Uterus (tissue), 4 donors: ENCODE data around the gene KCNQ1. TPM values are rescaled to one million over a fixed set of nuclear protein-coding genes. Genes with fewer than 3 reads are reported as not detected.
"Not testable (repeated sequence)": the region's sequence is repeated elsewhere in the genome, so short reads cannot be mapped to it uniquely, and the experiment has no call there.

ENCODE experiments used
- DNase-seq, 2 donors: peaks; one replicate each; pipeline ENCODE4 v3.0.0-alpha.2; 2019 to 2020
- H3K27ac ChIP-seq, 2 donors: fragments of 200-600 bp; sonication (generic); 1 replicate in 1 of 2; 2 replicates in 1 of 2; pipeline ENCODE4 v1.5.1; 2016 to 2018
- H3K27me3 ChIP-seq, 2 donors: fragments of 200-600 bp; sonication (generic); one replicate each; pipeline ENCODE4 v1.5.1; 2018 to 2019; ENCODE audit warnings: control low read depth in 1 of 2
- H3K36me3 ChIP-seq, 2 donors: fragments of 200-600 bp; sonication (generic); one replicate each; pipeline ENCODE4 v1.5.1; 2019; ENCODE audit warnings: control low read depth in 1 of 2
- H3K4me1 ChIP-seq, 2 donors: fragments of 200-600 bp; sonication (generic); one replicate each; pipeline ENCODE4 v1.5.1; 2018 to 2019; ENCODE audit warnings: control low read depth in 1 of 2
- H3K4me3 ChIP-seq, 2 donors: fragments of 200-600 bp; sonication (generic); 1 replicate in 1 of 2; 2 replicates in 1 of 2; pipeline ENCODE4 v1.5.1; 2018 to 2019; ENCODE audit warnings: mild to moderate bottlenecking in 1 of 2
- H3K9me3 ChIP-seq, 2 donors: fragments of 200-600 bp; sonication (generic); one replicate each; pipeline ENCODE4 v1.5.1; 2019; ENCODE audit warnings: control low read depth in 1 of 2
- POLR2A ChIP-seq, 2 donors: fragments of 450-650 bp; IDR thresholded peaks; one replicate each; pipeline ENCODE4 v1.6.1; 2016; ENCODE audit warnings: antibody characterized with exemption in 2 of 2, mild to moderate bottlenecking in 1 of 2, moderate library complexity in 1 of 2
- intact Hi-C: fragments of 100-400 bp; cut with DNase I; formaldehyde crosslinking; loops from one replicate; pipeline ENCODE4 v1.15.1; 2023; ENCODE audit warnings: low total_unique reads
- total RNA-seq, 4 donors: library from RNA; depleted of rRNA in 3 of 4; stranded (reverse); fragments of >200 nt in 3 of 4; gene quantifications; one replicate each; pipeline versions ENCODE4 v1.1.0 to v1.2.4, GENCODE V29; 2014 to 2023
- TF ChIP-seq, protein P1 (sequence below), 4 experiments: fragments of 200-600 bp in 2 of 4; fragments of 450-650 bp in 2 of 4; sonication (generic) in 2 of 4; IDR thresholded peaks; one replicate each; pipeline ENCODE4 v1.5.1; 2016 to 2019; ENCODE audit warnings: antibody characterized with exemption in 4 of 4, mild to moderate bottlenecking in 2 of 4, moderate library complexity in 1 of 4
- donor health status: DM: yes; HTN: yes; CAD: no.

Gene KCNQ1
- total RNA-seq, 4 donors from 2014 or later, result 2.6 to 10.4 (median 5.4) TPM

DNA sequence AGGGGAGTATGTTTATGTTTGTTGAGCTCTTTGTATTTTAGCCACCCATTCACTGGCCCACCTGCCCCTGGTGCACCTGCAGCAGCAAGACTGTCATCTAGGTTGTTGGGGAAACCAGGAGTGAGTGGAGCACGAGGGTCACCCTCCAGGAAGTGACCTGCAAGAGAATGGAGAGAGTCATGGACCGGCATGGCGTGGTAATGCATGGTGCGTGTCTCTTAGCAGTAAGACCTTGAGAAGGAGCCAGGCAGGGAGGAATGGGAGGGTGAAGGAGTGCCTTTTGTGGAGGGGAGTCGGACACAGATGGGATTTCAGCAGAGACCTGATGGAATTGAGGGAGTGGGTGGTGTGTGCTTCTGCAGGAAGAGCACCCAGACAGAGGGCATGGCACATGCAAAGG is 37.9 kb downstream of the KCNQ1 start:
- Histone ChIP-seq H3K36me3 (no peaks in the 10 kb centered on the region), H3K27me3 (no peaks in the 10 kb centered on the region), H3K27ac (no peak overlapping the region), H3K4me1 (no peaks in the 10 kb centered on the region), H3K9me3 (no peaks in the 10 kb centered on the region), H3K4me3 (no peak overlapping the region)
- intact Hi-C loops, result no loop called here
- no peak for DNase-seq
- TF ChIP-seq POLR2A (IDR thresholded peaks at IDR 0.05), result no peak
- TF ChIP-seq, protein P1, sequence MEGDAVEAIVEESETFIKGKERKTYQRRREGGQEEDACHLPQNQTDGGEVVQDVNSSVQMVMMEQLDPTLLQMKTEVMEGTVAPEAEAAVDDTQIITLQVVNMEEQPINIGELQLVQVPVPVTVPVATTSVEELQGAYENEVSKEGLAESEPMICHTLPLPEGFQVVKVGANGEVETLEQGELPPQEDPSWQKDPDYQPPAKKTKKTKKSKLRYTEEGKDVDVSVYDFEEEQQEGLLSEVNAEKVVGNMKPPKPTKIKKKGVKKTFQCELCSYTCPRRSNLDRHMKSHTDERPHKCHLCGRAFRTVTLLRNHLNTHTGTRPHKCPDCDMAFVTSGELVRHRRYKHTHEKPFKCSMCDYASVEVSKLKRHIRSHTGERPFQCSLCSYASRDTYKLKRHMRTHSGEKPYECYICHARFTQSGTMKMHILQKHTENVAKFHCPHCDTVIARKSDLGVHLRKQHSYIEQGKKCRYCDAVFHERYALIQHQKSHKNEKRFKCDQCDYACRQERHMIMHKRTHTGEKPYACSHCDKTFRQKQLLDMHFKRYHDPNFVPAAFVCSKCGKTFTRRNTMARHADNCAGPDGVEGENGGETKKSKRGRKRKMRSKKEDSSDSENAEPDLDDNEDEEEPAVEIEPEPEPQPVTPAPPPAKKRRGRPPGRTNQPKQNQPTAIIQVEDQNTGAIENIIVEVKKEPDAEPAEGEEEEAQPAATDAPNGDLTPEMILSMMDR (IDR thresholded peaks at IDR 0.05), result no peak

DNA sequence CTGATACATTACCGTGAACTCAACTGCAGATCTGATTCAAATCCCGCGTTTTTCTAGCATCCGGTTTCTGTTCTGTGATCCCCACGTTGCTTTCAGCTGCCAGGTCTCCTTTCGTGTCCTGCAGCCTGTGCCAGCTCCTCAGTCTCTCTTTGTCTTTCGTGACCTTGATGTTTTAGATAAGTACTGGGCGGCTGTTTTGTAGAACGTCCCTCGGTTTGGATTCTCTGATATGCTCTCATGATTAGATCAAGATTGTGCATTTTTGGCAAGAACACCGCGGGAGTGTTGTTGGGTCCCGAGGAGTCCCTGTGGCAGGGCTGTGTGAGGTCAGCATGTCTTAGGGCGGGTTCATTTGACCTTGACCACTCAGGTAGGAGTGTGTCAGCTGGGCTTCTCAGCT is 38.6 kb downstream of the KCNQ1 start:
- Histone ChIP-seq H3K9me3 (no peaks in the 10 kb centered on the region), H3K4me1 (no peaks in the 10 kb centered on the region), H3K4me3 (no peak overlapping the region), H3K36me3 (no peaks in the 10 kb centered on the region), H3K27me3 (no peaks in the 10 kb centered on the region), H3K27ac (no peak overlapping the region)
- DNase-seq, result no peak
- intact Hi-C loops, result no loop called here
- no peak for TF ChIP-seq POLR2A (IDR thresholded peaks at IDR 0.05)
- TF ChIP-seq, protein P1 (IDR thresholded peaks at IDR 0.05), result no peak

DNA sequence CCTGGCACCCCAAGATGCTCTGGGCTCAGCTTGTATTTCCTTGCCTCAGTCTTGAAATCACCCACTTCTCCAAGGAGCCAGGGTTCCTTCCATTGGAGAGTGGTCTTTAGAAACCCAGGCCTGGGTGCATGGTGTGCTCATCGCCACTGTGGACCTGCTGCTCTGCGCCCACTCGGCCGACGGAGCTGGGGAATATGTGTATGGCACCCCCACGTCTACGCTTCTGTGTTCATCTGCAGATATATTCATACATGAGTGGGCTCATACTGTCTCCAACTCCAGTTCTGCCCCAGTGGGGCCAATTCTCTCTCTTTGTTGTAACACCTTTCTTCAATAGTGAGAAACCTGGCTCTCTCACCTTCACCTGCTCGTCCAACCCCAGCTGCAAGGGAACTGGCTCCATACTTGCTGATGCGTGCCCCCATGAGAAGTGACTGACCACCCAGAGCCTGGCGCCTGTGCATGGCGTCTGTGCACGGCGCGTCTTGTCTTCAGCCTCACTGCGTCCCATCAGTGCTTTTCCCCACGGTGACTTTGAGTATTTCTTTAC is 39.8 kb downstream of the KCNQ1 start:
- H3K4me3 ChIP-seq, result no peak overlapping the region
- intact Hi-C loops, result no loop called here
- no peak overlapping the region for H3K27ac ChIP-seq
- H3K9me3 ChIP-seq, result no peaks in the 10 kb centered on the region
- no peaks in the 10 kb centered on the region for H3K27me3 ChIP-seq
- TF ChIP-seq POLR2A (IDR thresholded peaks at IDR 0.05), result no peak
- TF ChIP-seq, protein P1 (IDR thresholded peaks at IDR 0.05), result no peak
- no peak for DNase-seq
- H3K4me1 ChIP-seq, result no peaks in the 10 kb centered on the region
- H3K36me3 ChIP-seq, result no peaks in the 10 kb centered on the region

DNA sequence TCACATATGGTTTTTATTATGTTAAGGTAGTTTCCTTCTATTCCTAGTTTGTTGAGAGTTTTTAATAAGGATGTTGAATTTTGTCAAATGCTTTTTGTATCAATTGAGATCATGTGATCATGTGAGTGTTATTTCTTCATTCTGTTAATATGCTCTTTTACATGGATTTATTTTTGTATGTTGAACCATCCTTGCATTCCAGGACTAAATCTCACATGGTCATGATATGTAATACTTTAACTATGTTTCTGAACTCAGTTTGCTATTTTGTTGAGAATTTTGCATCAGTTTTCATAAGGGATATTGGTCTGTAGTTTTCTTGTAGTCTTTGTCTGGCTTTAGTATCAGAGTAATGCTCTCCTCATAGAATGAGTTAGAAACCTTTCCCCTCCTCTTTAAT is 43.2 kb downstream of the KCNQ1 start:
- H3K4me1 ChIP-seq, result no peaks in the 10 kb centered on the region
- no peak overlapping the region for H3K4me3 ChIP-seq
- H3K36me3 ChIP-seq, result no peaks in the 10 kb centered on the region
- TF ChIP-seq, protein P1 (IDR thresholded peaks at IDR 0.05), result no peak
- no peak overlapping the region for H3K27ac ChIP-seq
- H3K27me3 ChIP-seq, result no peaks in the 10 kb centered on the region
- no peak for DNase-seq
- intact Hi-C loops, result no loop called here
- H3K9me3 ChIP-seq, result no peaks in the 10 kb centered on the region

DNA sequence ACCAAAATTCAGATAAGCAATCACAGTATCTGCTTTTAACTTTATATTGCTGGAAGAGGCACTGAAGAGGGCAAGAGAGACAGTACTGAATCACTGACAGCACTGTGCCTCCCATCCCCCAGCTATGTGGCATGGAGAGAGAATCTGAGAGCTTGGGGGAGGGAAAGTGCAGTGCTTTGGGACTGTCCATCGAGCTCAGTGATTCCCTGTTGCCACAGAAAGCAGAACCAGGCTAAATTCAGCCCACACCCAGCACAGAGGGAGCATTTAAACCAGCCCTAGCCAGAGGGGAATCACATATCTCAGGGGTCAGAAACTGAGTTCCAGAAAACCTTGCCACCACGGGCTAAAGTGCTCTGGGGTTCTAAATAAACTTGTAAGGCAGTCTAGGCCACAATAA is 44.3 kb downstream of the KCNQ1 start:
- no peak for TF ChIP-seq POLR2A (IDR thresholded peaks at IDR 0.05)
- TF ChIP-seq, protein P1 (IDR thresholded peaks at IDR 0.05), result no peak
- intact Hi-C loops, result no loop called here
- Histone ChIP-seq H3K4me3 (no peak overlapping the region), H3K4me1 (no peaks in the 10 kb centered on the region), H3K36me3 (no peaks in the 10 kb centered on the region), H3K9me3 (peaks cover 0 to 3% of the 10 kb centered on the region in 2 donors), H3K27ac (no peak overlapping the region), H3K27me3 (no peaks in the 10 kb centered on the region)
- DNase-seq, result no peak

DNA sequence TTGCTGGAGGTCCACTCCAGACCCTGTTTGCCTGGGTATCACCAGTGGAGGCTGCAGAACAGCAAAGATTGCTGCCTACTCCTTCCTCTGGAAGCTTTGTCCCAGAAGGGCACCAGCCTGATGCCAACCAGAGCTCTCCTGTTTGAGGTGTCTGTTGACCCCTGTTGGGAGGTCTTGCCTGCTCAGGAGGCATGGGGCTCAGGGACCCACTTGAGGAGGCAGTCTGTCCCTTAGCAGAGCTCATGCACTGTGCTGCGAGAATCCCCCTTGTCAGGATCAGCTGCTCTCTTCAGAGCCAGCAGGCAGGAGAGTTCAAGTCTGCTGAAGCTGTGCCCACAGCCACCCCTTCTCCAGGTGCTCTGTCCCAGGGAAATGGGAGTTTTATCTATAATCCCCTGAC is 53.1 kb downstream of the KCNQ1 start:
- DNase-seq, H3K4me1 ChIP-seq, intact Hi-C loops, H3K27me3 ChIP-seq, H3K4me3 ChIP-seq, H3K9me3 ChIP-seq, H3K36me3 ChIP-seq, H3K27ac ChIP-seq: not testable (repeated sequence)
